ENCODE measurements around the gene HBG1.

DNA sequence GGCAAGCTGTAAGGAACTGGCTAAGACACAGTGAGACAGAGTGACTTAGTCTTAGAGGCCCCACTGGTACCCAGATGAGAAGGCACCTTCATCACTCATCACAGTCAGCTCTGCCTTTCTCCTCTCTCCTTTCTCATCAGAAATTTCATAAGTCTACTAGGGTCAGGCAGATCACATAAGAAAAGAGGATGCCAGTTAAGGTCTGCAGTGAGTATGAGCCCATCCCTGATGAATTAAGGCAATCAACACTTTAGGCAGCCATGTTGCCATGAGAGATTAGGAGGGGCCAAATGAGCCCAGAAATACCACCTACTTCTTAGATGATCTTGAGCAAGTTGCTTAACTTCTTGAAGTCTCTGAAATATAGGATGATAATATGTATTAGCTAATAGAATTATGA lies 31.9 kb upstream of the HBG1 start:
- TF ChIP-seq, protein P1, sequence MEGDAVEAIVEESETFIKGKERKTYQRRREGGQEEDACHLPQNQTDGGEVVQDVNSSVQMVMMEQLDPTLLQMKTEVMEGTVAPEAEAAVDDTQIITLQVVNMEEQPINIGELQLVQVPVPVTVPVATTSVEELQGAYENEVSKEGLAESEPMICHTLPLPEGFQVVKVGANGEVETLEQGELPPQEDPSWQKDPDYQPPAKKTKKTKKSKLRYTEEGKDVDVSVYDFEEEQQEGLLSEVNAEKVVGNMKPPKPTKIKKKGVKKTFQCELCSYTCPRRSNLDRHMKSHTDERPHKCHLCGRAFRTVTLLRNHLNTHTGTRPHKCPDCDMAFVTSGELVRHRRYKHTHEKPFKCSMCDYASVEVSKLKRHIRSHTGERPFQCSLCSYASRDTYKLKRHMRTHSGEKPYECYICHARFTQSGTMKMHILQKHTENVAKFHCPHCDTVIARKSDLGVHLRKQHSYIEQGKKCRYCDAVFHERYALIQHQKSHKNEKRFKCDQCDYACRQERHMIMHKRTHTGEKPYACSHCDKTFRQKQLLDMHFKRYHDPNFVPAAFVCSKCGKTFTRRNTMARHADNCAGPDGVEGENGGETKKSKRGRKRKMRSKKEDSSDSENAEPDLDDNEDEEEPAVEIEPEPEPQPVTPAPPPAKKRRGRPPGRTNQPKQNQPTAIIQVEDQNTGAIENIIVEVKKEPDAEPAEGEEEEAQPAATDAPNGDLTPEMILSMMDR (IDR thresholded peaks at IDR 0.05) = no peak
- TF ChIP-seq POLR2A (IDR thresholded peaks at IDR 0.05) = no peak
